Neural crest cell (in vitro differentiated cells): ENCODE results near the gene CEP68. TPM values are rescaled to one million over a fixed set of nuclear protein-coding genes. Genes with fewer than 3 reads are reported as not detected.

Experiments
- DNase-seq: peaks from one replicate; pipeline ENCODE4 v3.0.0; 2021; ENCODE audit warnings: low read depth, mixed read lengths, low spot score
- H3K27ac Mint-ChIP-seq: one replicate; pipeline ENCODE4 v1.8.0; 2021; ENCODE audit warnings: mild to moderate bottlenecking, mixed read lengths; ENCODE audit not compliant: unreplicated experiment
- H3K27me3 Mint-ChIP-seq: 2 replicates; pipeline ENCODE4 v1.8.0; 2021; ENCODE audit warnings: low read depth, mild to moderate bottlenecking, mixed read lengths
- H3K36me3 Mint-ChIP-seq: 2 replicates; pipeline ENCODE4 v1.8.0; 2021; ENCODE audit warnings: low read depth, mild to moderate bottlenecking, mixed read lengths
- H3K4me1 Mint-ChIP-seq: 2 replicates; pipeline ENCODE4 v1.8.0; 2021; ENCODE audit warnings: mixed read lengths
- H3K4me3 Mint-ChIP-seq: one replicate; pipeline ENCODE4 v1.8.0; 2021; ENCODE audit warnings: mild to moderate bottlenecking, mixed read lengths
- H3K9me3 Mint-ChIP-seq: 2 replicates; pipeline ENCODE4 v1.8.0; 2021; ENCODE audit warnings: mixed read lengths
- total RNA-seq: library from RNA; stranded (reverse); gene quantifications from 2 replicates; pipeline ENCODE4 v1.2.1, GENCODE V29; 2021
- TF ChIP-seq, protein P1 (sequence below): fragments of 200-600 bp; sonication (generic); conservative IDR thresholded peaks from 2 replicates; pipeline ENCODE4 v1.5.0; 2021; ENCODE audit warnings: antibody characterized with exemption, mild to moderate bottlenecking

CEP68 gene
- total RNA-seq, 1 donor from 2014 or later: 25.0 TPM

DNA sequence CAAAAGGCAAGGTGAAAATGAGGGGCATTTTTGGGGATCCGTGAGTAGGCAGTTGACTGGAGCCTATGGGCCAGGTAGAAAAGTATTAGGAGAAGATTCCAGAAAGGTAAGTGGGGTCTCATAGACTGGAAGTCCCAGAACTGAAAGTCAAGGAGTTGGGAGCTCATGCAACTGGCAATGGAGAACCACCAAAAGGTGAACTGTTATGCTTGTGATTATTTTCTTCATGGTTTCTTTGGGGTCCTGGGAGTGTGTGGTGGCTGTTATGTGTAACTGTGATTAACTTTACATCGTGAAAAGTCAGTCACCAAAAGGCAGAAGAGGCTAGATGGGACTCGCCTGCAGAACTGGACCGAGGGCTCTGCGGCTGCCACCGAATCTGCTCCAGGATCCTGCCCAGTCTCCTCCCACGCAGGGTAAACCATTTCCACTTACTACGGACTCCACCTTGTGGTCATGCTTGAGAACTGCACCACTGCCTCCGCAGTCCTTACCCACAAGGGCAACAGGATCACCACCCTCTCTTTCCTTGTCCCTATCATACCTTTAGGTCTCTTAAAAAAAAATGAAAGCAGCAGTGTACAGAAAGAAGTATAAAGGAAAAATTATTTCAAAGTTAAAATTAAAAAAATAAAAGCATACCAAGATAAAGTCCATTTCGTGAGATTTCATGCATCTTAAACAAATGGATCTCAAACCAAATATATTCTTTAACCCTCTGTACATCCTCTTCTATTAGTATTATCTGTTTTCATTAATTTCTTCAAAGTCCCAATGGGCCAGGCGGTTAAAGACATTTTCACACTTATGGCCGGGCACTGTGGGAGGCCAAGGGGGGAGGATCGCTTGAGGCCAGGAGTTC lies 15.6 kb upstream of the CEP68 start:
- H3K9me3 Mint-ChIP-seq: no peaks in the 10 kb centered on the region
- no peak overlapping the region for H3K4me3 Mint-ChIP-seq
- TF ChIP-seq, protein P1, sequence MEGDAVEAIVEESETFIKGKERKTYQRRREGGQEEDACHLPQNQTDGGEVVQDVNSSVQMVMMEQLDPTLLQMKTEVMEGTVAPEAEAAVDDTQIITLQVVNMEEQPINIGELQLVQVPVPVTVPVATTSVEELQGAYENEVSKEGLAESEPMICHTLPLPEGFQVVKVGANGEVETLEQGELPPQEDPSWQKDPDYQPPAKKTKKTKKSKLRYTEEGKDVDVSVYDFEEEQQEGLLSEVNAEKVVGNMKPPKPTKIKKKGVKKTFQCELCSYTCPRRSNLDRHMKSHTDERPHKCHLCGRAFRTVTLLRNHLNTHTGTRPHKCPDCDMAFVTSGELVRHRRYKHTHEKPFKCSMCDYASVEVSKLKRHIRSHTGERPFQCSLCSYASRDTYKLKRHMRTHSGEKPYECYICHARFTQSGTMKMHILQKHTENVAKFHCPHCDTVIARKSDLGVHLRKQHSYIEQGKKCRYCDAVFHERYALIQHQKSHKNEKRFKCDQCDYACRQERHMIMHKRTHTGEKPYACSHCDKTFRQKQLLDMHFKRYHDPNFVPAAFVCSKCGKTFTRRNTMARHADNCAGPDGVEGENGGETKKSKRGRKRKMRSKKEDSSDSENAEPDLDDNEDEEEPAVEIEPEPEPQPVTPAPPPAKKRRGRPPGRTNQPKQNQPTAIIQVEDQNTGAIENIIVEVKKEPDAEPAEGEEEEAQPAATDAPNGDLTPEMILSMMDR: peak; percentile 87
- H3K27me3 Mint-ChIP-seq: no peaks in the 10 kb centered on the region
- no peak overlapping the region for H3K27ac Mint-ChIP-seq
- peak; percentile 72 for DNase-seq
- H3K36me3 Mint-ChIP-seq: peaks cover 7% of the 10 kb centered on the region
- H3K4me1 Mint-ChIP-seq: peaks cover 18% of the 10 kb centered on the region

DNA sequence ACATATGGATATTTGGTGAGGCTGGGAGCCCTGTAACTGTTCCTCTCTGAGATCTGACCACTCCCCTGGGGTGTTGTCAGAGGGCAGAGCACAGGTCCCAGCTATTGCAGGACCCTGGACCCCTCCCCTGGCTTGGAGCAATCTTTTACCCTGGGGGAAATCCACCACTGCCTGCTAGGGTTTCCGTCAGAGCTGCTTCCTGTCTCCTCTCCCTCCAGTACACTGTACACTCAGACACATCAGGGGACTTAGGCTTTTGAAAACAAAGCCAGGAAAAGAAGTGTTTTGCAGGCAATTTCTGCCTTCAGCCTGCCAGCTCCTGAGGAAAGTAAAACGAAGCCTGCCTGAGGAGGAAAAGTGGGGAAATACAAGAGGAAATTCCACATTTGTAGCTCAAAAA lies 13.2 kb upstream of the CEP68 start:
- no peak overlapping the region for H3K4me3 Mint-ChIP-seq
- H3K9me3 Mint-ChIP-seq: no peaks in the 10 kb centered on the region
- no peaks in the 10 kb centered on the region for H3K27me3 Mint-ChIP-seq
- H3K27ac Mint-ChIP-seq: no peak overlapping the region
- TF ChIP-seq, protein P1: no peak
- DNase-seq: no peak
- peaks cover 21% of the 10 kb centered on the region for H3K4me1 Mint-ChIP-seq
- peaks cover 7% of the 10 kb centered on the region for H3K36me3 Mint-ChIP-seq

DNA sequence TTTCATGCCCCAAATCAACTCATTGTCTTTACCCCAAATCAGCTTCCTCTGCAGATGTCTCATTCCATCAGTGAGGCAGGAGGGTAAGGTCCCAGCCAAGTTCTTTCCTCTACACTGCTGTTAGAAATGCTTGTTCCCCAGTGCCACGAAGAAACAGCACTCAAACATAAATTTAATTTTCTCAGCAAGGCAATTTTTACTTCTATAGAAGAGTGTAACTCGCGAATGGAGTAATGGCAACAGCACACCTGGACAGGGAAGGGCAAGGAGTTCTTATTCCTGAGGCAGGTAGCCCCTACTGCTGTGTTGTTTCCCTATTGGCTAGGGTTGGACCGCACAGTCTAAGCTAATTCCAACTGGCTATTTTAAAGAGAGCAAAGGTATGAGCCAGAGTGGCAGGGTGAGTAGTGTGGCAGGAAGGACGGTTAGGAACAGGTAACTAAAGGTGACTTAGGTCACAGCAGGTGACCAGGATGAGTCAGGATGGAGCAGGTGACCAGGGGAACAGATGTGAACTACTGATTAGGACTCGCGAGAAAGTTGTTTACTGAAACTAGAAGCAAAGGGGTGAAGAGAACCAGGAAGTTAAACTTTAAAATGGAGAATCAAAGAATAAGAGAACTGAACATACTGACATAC lies 12.0 kb upstream of the CEP68 start:
- no peaks in the 10 kb centered on the region for H3K9me3 Mint-ChIP-seq
- no peak overlapping the region for H3K27ac Mint-ChIP-seq
- H3K36me3 Mint-ChIP-seq: peaks cover 10% of the 10 kb centered on the region
- no peaks in the 10 kb centered on the region for H3K27me3 Mint-ChIP-seq
- H3K4me1 Mint-ChIP-seq: peaks cover 21% of the 10 kb centered on the region
- no peak overlapping the region for H3K4me3 Mint-ChIP-seq
- TF ChIP-seq, protein P1: no peak
- DNase-seq: no peak

DNA sequence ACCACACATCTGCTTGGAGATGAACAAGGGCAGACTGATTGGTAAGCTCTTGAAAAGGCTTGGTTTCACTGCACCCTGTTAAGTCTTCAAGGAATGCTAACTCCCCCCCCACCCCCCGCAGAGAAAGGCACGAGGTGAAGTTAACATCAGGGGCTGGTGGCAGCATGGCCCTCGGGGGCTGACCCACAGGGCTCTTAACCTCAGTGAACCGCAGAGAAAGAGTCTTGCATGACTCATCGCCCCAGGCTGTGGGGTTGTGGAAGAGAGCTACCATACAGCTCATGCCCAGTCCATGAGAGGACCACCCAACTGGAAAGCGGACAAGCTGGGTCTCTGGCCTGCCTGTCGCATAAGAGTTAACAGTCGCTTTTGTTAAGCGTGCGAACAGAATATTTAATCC lies 10.6 kb upstream of the CEP68 start:
- peak; percentile 11 for DNase-seq
- Mint-ChIP-seq H3K27me3 (no peaks in the 10 kb centered on the region), H3K4me3 (no peak overlapping the region), H3K4me1 (peaks cover 18% of the 10 kb centered on the region), H3K9me3 (no peaks in the 10 kb centered on the region), H3K27ac (no peak overlapping the region), H3K36me3 (peaks cover 10% of the 10 kb centered on the region)
- TF ChIP-seq, protein P1: no peak

DNA sequence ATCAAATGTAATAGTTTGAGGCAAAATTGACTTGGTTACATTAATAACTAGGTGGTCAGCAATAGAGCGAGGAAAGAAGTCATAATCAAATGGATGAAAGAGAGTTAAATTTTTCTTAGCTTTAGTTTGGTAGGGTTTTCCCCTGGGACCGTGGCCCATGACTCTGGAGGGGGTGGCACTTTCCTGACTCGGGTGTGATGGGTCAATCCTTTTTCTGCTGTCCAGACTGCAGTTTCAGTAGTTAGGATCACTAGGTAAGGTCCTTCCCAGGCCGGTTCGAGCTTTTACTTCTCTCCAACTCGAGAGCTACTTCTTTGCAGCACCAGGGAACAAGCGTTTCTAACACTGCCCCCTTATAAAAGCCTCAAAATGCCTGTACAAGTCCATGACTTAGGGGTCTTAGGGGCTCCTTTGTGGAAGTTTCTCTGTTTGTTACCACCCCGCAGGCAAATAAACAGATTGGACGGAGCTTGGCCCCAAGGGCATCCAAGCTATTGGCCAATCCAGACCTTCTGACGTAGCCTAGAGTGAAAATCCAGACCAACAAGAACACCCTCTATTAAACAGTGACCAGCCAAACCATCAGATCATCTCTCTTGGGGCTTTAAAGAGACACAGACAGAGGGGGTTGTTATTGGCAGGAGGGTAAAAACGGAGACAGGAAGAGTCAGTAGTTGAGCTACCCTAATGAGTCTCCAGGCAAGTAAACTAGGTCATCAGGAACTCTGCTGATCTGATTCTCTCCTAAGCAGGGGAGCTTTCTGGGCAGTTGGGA lies 9.4 kb upstream of the CEP68 start:
- no peaks in the 10 kb centered on the region for H3K27me3 Mint-ChIP-seq
- peaks cover 16% of the 10 kb centered on the region for H3K4me1 Mint-ChIP-seq
- H3K4me3 Mint-ChIP-seq: no peak overlapping the region
- H3K9me3 Mint-ChIP-seq: peaks cover 2% of the 10 kb centered on the region
- TF ChIP-seq, protein P1: no peak
- no peak overlapping the region for H3K27ac Mint-ChIP-seq
- no peak for DNase-seq
- peaks cover 13% of the 10 kb centered on the region for H3K36me3 Mint-ChIP-seq
